Astrocyte (in vitro differentiated cells and primary cell): ENCODE measurements around the gene CELF5.

Source experiments
- CTCF ChIP-seq: IDR thresholded peaks from 2 replicates; pipeline ENCODE4 v1.5.1; 2011; ENCODE audit warnings: low read depth, mild to moderate bottlenecking, inconsistent platforms, low read length, moderate library complexity; ENCODE audit not compliant: insufficient read depth
- EZH2 ChIP-seq: IDR thresholded peaks from 2 replicates; pipeline ENCODE4 v1.6.1; 2012; ENCODE audit warnings: mild to moderate bottlenecking, low read length, inconsistent platforms; ENCODE audit not compliant: insufficient read depth

GRCh38 chr19:3239367-3239766 lies 14.9 kb downstream of the CELF5 start:
- no peak for TF ChIP-seq CTCF
- no peak for TF ChIP-seq EZH2
